SH-SY5Y (cell line): ENCODE data around the gene GPATCH2L.

Source experiments
- GATA2 ChIP-seq: IDR thresholded peaks from 2 replicates; pipeline ENCODE4 v1.6.1; 2011; ENCODE audit warnings: mild to moderate bottlenecking, low read depth, low read length
- GATA3 ChIP-seq: IDR thresholded peaks from 2 replicates; pipeline ENCODE4 v1.6.1; 2011; ENCODE audit warnings: low read depth, mild to moderate bottlenecking, low read length, moderate library complexity

Gene GPATCH2L

DNA sequence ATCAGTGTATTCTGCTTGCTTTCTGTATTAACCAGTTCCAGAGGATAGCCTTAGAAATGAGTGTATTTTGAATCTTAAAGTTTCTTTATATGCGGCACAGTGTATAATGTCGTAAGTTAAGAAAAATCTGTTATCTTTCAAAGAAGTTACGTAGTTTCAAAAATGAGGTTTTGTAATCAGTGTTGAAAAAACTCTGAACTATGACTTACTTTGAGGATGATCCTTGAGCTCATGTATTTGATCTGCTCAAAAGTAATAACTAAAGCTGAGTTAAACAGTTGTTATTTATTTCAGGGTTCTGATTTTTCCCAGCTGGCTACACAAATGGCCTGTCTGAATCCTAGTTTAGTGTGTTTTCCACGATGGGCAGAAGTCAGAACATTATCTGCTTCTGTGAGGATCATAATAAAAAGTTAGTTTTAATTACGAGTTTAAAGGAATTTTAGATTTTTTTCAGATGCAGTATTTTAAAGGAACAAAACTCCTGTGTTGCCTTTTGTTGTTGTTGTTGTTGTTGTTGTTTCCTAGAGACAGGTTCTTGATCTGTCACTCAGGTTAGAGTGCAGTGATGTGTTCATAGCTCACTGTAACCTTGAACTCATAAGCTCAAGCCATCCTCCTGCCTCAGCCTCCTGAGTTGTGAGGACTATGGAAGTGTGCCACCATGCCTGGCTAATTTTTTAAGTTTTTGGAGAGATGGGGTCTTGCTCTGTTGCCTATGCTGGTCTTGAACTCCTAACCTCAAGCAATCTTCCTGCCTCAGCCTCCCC, 52.9 kb downstream of the GPATCH2L start:
- TF ChIP-seq GATA2: no peak
- TF ChIP-seq GATA3: no peak

DNA sequence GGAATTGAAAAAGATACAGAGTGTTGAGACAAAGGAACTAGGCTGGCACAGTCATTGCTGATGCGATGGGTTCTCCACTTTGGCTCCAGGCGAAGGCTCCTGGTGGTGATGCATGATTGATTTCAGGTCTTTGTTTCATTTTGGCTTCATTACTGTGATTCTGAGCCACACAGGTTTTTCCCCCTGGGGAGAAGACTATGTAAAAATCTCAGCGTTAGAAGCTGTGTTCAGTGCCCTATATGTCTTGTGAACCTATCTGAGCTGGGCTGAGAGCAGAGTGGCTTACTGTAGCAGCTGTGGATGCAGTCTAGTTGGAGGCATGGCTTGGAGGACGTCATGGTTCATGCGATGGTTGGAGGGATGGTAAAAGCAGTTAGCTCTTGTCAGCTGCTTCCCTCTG, 54.0 kb downstream of the GPATCH2L start:
- TF ChIP-seq GATA2 (no peak), GATA3 (no peak)

DNA sequence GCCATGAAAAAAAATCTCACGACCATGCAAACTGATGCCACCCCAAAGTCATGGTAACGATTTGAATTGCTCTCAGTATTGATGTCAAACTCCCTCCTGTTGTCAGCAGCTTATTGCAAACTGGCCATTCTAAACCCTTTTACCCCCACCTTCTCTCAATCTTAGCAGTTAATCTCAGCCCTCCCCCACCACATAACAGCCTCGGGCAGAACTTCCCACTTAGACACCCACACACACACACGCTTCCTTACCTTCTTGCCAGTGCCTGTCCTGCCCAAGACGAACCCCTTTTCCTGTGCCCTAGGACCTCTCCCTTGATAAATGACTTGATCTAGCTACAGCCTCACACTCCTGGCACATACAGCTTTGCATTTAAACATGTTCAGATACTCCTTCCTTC, 56.6 kb downstream of the GPATCH2L start:
- no peak for TF ChIP-seq GATA2
- no peak for TF ChIP-seq GATA3

DNA sequence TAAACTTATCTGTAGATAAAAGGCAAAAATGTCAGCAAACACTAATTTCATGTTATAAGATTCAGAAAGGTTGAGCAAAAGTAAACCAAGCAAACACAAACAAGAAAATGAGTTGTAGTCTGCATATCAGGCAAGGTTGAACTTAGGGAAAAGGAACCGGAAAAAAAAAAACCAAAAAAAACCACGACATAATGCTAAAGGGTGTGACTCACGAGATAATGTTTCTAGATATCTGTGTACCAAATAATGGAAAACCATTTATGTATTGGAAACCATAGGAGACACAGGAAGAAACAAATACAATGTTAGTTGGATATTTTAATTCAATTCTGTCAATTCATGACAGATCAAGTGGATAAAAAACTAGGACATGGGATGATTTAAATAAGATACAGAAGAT, 60.5 kb downstream of the GPATCH2L start:
- no peak for TF ChIP-seq GATA3

GRCh38 chr14:76217179-76217578, 65.5 kb downstream of the GPATCH2L start:
- TF ChIP-seq GATA3: no peak
- TF ChIP-seq GATA2: no peak

GRCh38 chr14:76218662-76219061, 66.9 kb downstream of the GPATCH2L start:
- TF ChIP-seq GATA3: no peak
- no peak for TF ChIP-seq GATA2

GRCh38 chr14:76219873-76220272, 68.2 kb downstream of the GPATCH2L start:
- TF ChIP-seq GATA3 (no peak), GATA2 (no peak)

DNA sequence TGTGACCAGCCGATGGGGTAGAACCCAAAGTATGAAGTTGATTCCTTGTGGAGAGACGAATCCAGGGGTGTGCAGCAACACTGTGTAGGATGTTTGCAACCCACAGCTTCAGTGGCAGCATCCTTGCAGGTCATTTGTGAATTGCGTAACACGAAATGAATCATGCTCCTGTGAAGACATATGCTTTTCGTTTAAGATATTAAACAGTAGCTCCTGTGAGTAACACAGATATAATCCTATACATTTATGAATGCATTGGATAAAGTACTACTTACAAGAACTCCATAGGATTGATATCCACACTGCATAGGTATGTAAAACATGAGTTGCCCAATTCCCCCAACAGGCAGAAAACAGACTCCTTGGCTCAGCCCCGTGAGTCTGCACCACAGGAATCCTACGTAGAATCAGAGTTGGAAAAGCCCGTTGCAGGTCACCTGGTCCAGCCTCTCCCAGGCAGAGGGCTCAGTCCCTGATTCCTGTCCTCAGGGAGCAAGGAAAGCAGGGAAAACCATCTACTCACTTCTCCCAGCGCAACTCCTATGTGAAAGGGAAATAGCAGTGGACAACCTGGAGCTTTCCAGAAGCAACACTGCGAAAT, 75.8 kb downstream of the GPATCH2L start:
- no peak for TF ChIP-seq GATA2
- no peak for TF ChIP-seq GATA3

DNA sequence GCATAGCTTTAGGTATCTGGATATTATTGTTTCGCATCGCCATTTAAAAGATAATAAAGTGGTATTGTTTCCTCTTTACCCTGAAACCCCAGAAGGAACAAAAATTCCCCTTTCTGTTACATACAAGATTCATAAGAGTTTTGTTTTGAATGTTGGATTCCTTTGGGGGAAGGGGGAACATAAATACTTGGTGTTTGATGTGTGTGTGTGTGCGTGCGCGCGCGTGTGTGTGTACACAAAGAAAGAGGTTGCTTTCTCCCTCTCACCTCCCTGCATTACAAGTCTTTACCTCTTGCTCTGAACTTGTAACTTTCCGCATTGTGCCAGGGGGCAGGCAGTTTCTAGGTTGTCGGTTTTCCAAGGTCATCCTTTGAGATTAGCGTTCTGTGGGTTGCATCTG, 76.4 kb downstream of the GPATCH2L start:
- TF ChIP-seq GATA2 (no peak), GATA3 (no peak)

- no peak for TF ChIP-seq GATA3
- no peak for TF ChIP-seq GATA2
These were observed 81.1 kb downstream of the GPATCH2L start for GRCh38 chr14:76232800-76233199.

DNA sequence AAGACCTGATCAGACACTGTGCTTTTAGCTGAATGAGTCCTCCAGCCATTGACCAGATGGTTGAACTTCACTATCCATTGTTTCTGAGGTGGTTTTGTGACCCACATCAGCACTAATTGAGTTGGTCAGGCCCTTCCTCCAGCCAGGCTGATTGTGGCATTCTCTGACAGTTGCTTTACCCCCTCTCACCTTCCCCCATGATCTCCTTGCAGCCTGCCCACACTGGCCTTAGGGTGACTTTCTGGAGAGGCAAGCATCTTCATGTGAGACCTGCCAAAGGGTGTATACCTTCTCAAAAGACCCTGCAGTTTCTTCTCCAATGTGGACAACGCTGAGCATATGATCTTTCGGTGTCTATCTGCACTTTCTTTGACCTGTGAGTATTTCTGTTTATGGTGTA, 83.9 kb downstream of the GPATCH2L start:
- no peak for TF ChIP-seq GATA3
- TF ChIP-seq GATA2: no peak

GRCh38 chr14:76236172-76237130, 84.7 kb downstream of the GPATCH2L start:
- no peak for TF ChIP-seq GATA3
- TF ChIP-seq GATA2: no peak

- TF ChIP-seq GATA3: no peak
- TF ChIP-seq GATA2: no peak
These were observed 85.7 kb downstream of the GPATCH2L start for GRCh38 chr14:76237349-76237990.

- no peak for TF ChIP-seq GATA3
These were observed 93.4 kb downstream of the GPATCH2L start for GRCh38 chr14:76245097-76245496.

DNA sequence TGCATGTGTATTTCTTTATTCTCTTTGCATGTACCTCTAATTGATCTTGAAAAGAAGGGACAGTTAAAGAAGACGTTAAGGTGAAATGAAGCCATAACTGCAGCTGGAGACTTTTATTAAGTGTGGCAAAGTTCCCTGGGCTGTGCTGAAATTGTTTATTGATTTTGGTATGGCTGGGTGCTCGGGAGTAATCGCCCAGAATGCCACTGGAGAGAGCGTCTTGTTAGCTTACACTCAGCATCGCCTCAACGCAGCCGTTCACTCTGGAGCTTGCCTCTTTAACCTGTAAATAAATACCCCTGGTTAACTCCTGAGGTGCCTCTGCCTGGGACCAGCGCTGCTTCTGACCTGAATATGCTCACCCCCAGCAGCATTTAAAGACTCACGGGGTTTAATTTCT, 98.6 kb downstream of the GPATCH2L start:
- TF ChIP-seq GATA3 (no peak), GATA2 (no peak)
